Natural killer cell (primary cell): ENCODE results near the gene WBP4. TPM values are rescaled to one million over a fixed set of nuclear protein-coding genes. Genes with fewer than 3 reads are reported as not detected.

ENCODE experiments used
- ATAC-seq, 3 donors: fragments of 150-1000 bp in 2 of 3; fragments of 200-7000 bp in 1 of 3; cut with Tn5 transposase; 1 replicate in 1 of 3; 2 replicates in 2 of 3; pipeline ENCODE4 v1.10.0; 2021; ENCODE audit warnings: mild to moderate bottlenecking in 2 of 3, moderate library complexity in 2 of 3
- DNase-seq, 2 donors: peaks; one replicate each; pipeline versions ENCODE4 v3.0.0 to v3.0.0-alpha.2; 2013 to 2021; ENCODE audit warnings: mixed read lengths in 1 of 2
- H3K27ac ChIP-seq: one replicate; pipeline ENCODE4 v1.5.1; 2013; ENCODE audit warnings: mild to moderate bottlenecking, low read length
- H3K27me3 ChIP-seq: one replicate; pipeline ENCODE4 v1.6.1; 2013; ENCODE audit warnings: low read length; ENCODE audit not compliant: control insufficient read depth, insufficient read depth
- H3K36me3 ChIP-seq: one replicate; pipeline ENCODE4 v1.6.1; 2013; ENCODE audit warnings: low read length; ENCODE audit not compliant: control insufficient read depth, insufficient read depth
- H3K4me1 ChIP-seq: one replicate; pipeline ENCODE4 v1.6.1; 2013; ENCODE audit warnings: low read length; ENCODE audit not compliant: control insufficient read depth, insufficient read depth
- H3K4me3 ChIP-seq: one replicate; pipeline ENCODE4 v1.5.1; 2013; ENCODE audit warnings: low read length
- H3K9me3 ChIP-seq: one replicate; pipeline ENCODE4 v1.6.1; 2013; ENCODE audit warnings: low read length; ENCODE audit not compliant: control insufficient read depth, insufficient read depth
- H3K27ac Mint-ChIP-seq, 2 donors: one replicate each; pipeline ENCODE4 v1.8.0; 2022; ENCODE audit warnings: mild to moderate bottlenecking in 2 of 2, mixed read lengths in 2 of 2, moderate library complexity in 1 of 2
- H3K27me3 Mint-ChIP-seq, 2 donors: one replicate each; pipeline ENCODE4 v1.8.0; 2022; ENCODE audit warnings: low read depth in 2 of 2, mixed read lengths in 2 of 2
- H3K36me3 Mint-ChIP-seq: one replicate; pipeline ENCODE4 v1.8.0; 2022; ENCODE audit warnings: mixed read lengths
- H3K4me1 Mint-ChIP-seq, 2 donors: one replicate each; pipeline ENCODE4 v1.8.0; 2022; ENCODE audit warnings: mixed read lengths in 2 of 2
- H3K4me3 Mint-ChIP-seq: one replicate; pipeline ENCODE4 v1.8.0; 2022; ENCODE audit warnings: mild to moderate bottlenecking, moderate library complexity, mixed read lengths
- H3K9me3 Mint-ChIP-seq, 2 donors: one replicate each; pipeline ENCODE4 v1.8.0; 2022; ENCODE audit warnings: mixed read lengths in 2 of 2
- CTCF ChIP-seq: fragments of 200-600 bp; IDR thresholded peaks from one replicate; pipeline ENCODE4 v1.8.0; 2022; ENCODE audit warnings: antibody characterized with exemption
- WGBS: methylation state at CpG from one replicate; pipeline ENCODE4 v1.1.7; 2013; ENCODE audit warnings: missing lambda C conversion rate; ENCODE audit not compliant: insufficient coverage; 5-methylcytosine and 5-hydroxymethylcytosine counted together
- intact Hi-C: fragments of 100-400 bp; cut with micrococcal nuclease; formaldehyde crosslinking; loops from one replicate; pipeline ENCODE4 v1.14.2; 2022
- total RNA-seq, 4 donors: library from RNA; stranded (reverse); fragments of 120-200 nt in 1 of 4; gene quantifications; one replicate each; pipeline versions ENCODE4 v1.2.3 to v1.2.4, GENCODE V29; 2013 to 2022

The WBP4 gene
- total RNA-seq, 3 donors from 2014 or later (not counting 1 experiment from before 2014, with no cell fraction given) = 4.2 to 6.8 (median 5.1) TPM

GRCh38 chr13:41049480-41050440 is 11.5 kb upstream of the WBP4 start:
- H3K27me3 Mint-ChIP-seq = no peaks in the 10 kb centered on the region

GRCh38 chr13:41052441-41052840 is 8.9 kb upstream of the WBP4 start:
- Mint-ChIP-seq H3K9me3 (no peaks in the 10 kb centered on the region), H3K36me3 (no peaks in the 10 kb centered on the region), H3K27me3 (no peaks in the 10 kb centered on the region), H3K4me3 (no peak overlapping the region), H3K4me1 (peaks cover 18 to 32% of the 10 kb centered on the region in 2 donors), H3K27ac (no peak overlapping the region)
- TF ChIP-seq CTCF = no peak
- H3K36me3 ChIP-seq = no peaks in the 10 kb centered on the region
- intact Hi-C loops = no loop called here
- H3K4me1 ChIP-seq = peaks cover 3% of the 10 kb centered on the region
- no peak overlapping the region for H3K4me3 ChIP-seq
- H3K27ac ChIP-seq = no peak overlapping the region
- 95% methylated on average over 3 of the region's 3 CpGs for WGBS
- ATAC-seq (no peak), DNase-seq (no peak)
- no peaks in the 10 kb centered on the region for H3K27me3 ChIP-seq
- H3K9me3 ChIP-seq = no peaks in the 10 kb centered on the region

More at GRCh38 chr13:41049480-41050440, 11.5 kb upstream of the WBP4 start:
- Histone ChIP-seq H3K4me3 (no peak overlapping the region), H3K4me1 (peaks cover 3% of the 10 kb centered on the region), H3K27me3 (no peaks in the 10 kb centered on the region), H3K27ac (no peak overlapping the region), H3K36me3 (no peaks in the 10 kb centered on the region), H3K9me3 (no peaks in the 10 kb centered on the region)
- Mint-ChIP-seq H3K36me3 (no peaks in the 10 kb centered on the region), H3K4me1 (peaks cover 12 to 14% of the 10 kb centered on the region in 2 donors), H3K4me3 (no peak overlapping the region), H3K9me3 (no peaks in the 10 kb centered on the region), H3K27ac (peak overlapping the region in 1 of 2 donors; percentile 0)
- no peak for DNase-seq
- no peak for TF ChIP-seq CTCF
- WGBS = 92% methylated on average over 3 of the region's 4 CpGs
- intact Hi-C loops = no loop called here
- peak in 1 of 3 donors; percentile 37 for ATAC-seq

GRCh38 chr13:41053384-41053826 is 7.9 kb upstream of the WBP4 start:
- Mint-ChIP-seq H3K9me3 (no peaks in the 10 kb centered on the region), H3K4me1 (peaks cover 18 to 38% of the 10 kb centered on the region in 2 donors), H3K36me3 (no peaks in the 10 kb centered on the region), H3K27me3 (no peaks in the 10 kb centered on the region), H3K27ac (no peak overlapping the region), H3K4me3 (no peak overlapping the region)
- H3K27ac ChIP-seq = no peak overlapping the region
- H3K36me3 ChIP-seq = no peaks in the 10 kb centered on the region
- ATAC-seq (peak; percentile 21 to 62 (median 50)), DNase-seq (peak in 1 of 2 donors; percentile 19)
- no peak for TF ChIP-seq CTCF
- H3K9me3 ChIP-seq = no peaks in the 10 kb centered on the region
- intact Hi-C loops = no loop called here
- H3K27me3 ChIP-seq = no peaks in the 10 kb centered on the region
- H3K4me1 ChIP-seq = peaks cover 3% of the 10 kb centered on the region
- 67% methylated on average over 1 of the region's 2 CpGs for WGBS
- no peak overlapping the region for H3K4me3 ChIP-seq
